Loucy (cell line): ENCODE measurements around the gene RNF182.

Source experiments
- CTCF ChIP-seq: fragments of 200-600 bp; sonication (generic); conservative IDR thresholded peaks from 2 replicates; pipeline ENCODE4 v1.5.1; 2014; ENCODE audit warnings: mild to moderate bottlenecking, antibody characterized with exemption, low read length
- EZH2phosphoT487 ChIP-seq: fragments of 200-600 bp; IDR thresholded peaks from 2 replicates; pipeline ENCODE4 v1.6.1; 2018; ENCODE audit warnings: antibody characterized with exemption, mild to moderate bottlenecking, moderate library complexity, borderline replicate concordance

GRCh38 chr6:14012313-14013030 lies 87.7 kb downstream of the RNF182 start:
- no peak for TF ChIP-seq CTCF
- no peak for TF ChIP-seq EZH2phosphoT487
